Kidney (tissue), 14 donors: ENCODE measurements around the gene COL5A3. TPM values are rescaled to one million over a fixed set of nuclear protein-coding genes. Genes with fewer than 3 reads are reported as not detected.
A peak's percentile ranks its signal among the peaks of the same experiment; 100 is the strongest.

ENCODE experiments used
- DNase-seq, 5 donors: peaks; one replicate each; pipeline ENCODE4 v3.0.0-alpha.2; 2013 to 2020
- FAIRE-seq: peaks from 2 replicates; lab custom pipeline; 2012; peaks lifted over from hg19 to GRCh38; lab: Jason Lieb, UNC
- H3K27ac ChIP-seq, 2 donors: one replicate each; pipeline ENCODE4 v1.7.0; 2013; ENCODE audit warnings: low read depth in 2 of 2, low read length in 2 of 2, inconsistent platforms in 1 of 2
- H3K27me3 ChIP-seq: one replicate; pipeline ENCODE4 v1.7.1; 2013; ENCODE audit warnings: low read length, inconsistent platforms; ENCODE audit not compliant: control insufficient read depth, insufficient read depth
- H3K36me3 ChIP-seq, 3 donors: one replicate each; pipeline versions ENCODE4 v1.7.0 to v1.7.1; 2013; ENCODE audit warnings: low read length in 3 of 3, control low read depth in 1 of 3, inconsistent platforms in 1 of 3; ENCODE audit not compliant: insufficient read depth in 3 of 3, control insufficient read depth in 2 of 3
- H3K4me1 ChIP-seq, 3 donors: one replicate each; pipeline versions ENCODE4 v1.7.0 to v1.7.1; 2013; ENCODE audit warnings: low read length in 3 of 3, inconsistent platforms in 1 of 3, low read depth in 1 of 3; ENCODE audit not compliant: control insufficient read depth in 2 of 3, insufficient read depth in 2 of 3
- H3K4me3 ChIP-seq, 3 donors: one replicate each; pipeline versions ENCODE4 v1.7.0 to v1.8.1; 2013; ENCODE audit warnings: low read length in 3 of 3, control low read depth in 1 of 3, inconsistent platforms in 1 of 3
- H3K9ac ChIP-seq, 3 donors: one replicate each; pipeline versions ENCODE4 v1.7.0 to v1.7.1; 2013; ENCODE audit warnings: low read length in 3 of 3, control low read depth in 1 of 3, inconsistent platforms in 1 of 3
- H3K9me3 ChIP-seq, 3 donors: one replicate each; pipeline versions ENCODE4 v1.7.0 to v1.7.1; 2013; ENCODE audit warnings: low read length in 3 of 3, control low read depth in 1 of 3, inconsistent platforms in 1 of 3; ENCODE audit not compliant: control insufficient read depth in 2 of 3, insufficient read depth in 1 of 3
- CTCF ChIP-seq: IDR thresholded peaks from 3 replicates; pipeline ENCODE4 v1.5.1; 2012; ENCODE audit warnings: mild to moderate bottlenecking, moderate library complexity, borderline replicate concordance; ENCODE audit not compliant: insufficient read depth; ENCODE audit errors: extremely low read depth
- intact Hi-C: fragments of 100-400 bp; cut with DNase I; formaldehyde crosslinking; loops from one replicate; pipeline ENCODE4 v1.11.1; 2022
- polyA plus RNA-seq: library from polyadenylated mRNA; stranded (reverse); fragments of 350-450 nt; fragmentation: Illumina TruSeq; extraction: RNeasy Lipid Tissue Mini Kit (QIAGEN cat#74804); gene quantifications from one replicate; pipeline ENCODE4 v1.2.3, GENCODE V29; 2014; ENCODE audit warnings: low read depth, low replicate concordance; ENCODE audit not compliant: insufficient read depth
- total RNA-seq: library from RNA; stranded (reverse); fragmentation: NEBNext Ultra II Directional; extraction: Animal tissue kit (Norgen Biotek cat#: 25700); gene quantifications from one replicate; pipeline ENCODE4 v1.2.1, GENCODE V29; 2021
- donor health status: control.
- donor health status: control.
- donor health status: control.
- donor health status: control.
- donor health status: control.
- donor health status: DM: yes; HTN: yes; CAD: no.
- donor health status: Normal renal cell carcinoma (clear cell type).

Gene COL5A3
- total and polyA plus RNA-seq, 2 donors from 2014 or later: 0.97 to 5.1 TPM

- H3K9ac ChIP-seq: no peak overlapping the region
Observed at GRCh38 chr19:9913237-9914000, 96.9 kb downstream of the COL5A3 start.

DNA sequence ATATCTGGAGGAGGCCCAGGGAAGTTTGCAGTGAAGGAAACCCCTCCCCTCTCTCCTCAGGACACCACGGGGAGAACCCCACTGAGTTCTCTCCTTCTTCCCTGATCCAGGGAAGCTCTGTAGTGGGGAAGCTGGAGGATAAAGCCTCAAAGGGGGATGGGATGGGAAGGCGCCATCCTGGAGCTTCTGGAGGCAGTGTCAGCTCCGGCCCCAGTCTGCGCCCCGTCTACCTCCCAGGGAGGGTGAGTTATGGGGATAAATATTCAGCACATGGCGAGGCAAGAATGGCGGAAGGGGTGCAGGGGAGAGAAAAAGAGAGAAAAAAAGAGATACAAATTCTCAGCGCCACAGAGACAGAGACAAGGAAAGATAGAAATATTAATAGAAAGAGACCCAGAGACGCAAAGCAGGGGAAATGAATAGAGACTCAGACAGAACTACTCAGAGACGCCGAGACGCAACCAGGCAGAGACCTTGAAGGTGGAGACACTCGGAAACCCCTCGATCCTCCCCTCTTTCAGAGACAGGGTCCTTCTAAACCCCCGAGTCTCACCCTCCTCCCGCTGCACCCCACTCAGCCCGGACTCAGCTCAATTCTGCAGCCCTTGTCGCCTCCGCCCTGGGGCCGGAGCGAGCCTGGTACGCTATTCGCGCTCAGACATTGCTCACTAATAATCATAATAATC is 97.6 kb downstream of the COL5A3 start:
- Histone ChIP-seq H3K27me3 (peaks cover 15% of the 10 kb centered on the region), H3K36me3 (no peaks in the 10 kb centered on the region), H3K4me1 (peaks cover 0 to 3% (median 0%) of the 10 kb centered on the region in 3 donors), H3K9ac (no peak overlapping the region), H3K4me3 (no peak overlapping the region), H3K9me3 (no peaks in the 10 kb centered on the region), H3K27ac (no peak overlapping the region)
- no peak for FAIRE-seq
- no peak for DNase-seq
- TF ChIP-seq CTCF: no peak
- intact Hi-C loops: no loop called here

More at GRCh38 chr19:9913237-9914000, 96.9 kb downstream of the COL5A3 start:
- intact Hi-C loops: no loop called here
- DNase-seq (peak in 4 of 5 donors; percentile 14 to 64 (median 46)), FAIRE-seq (no peak)
- no peak overlapping the region for H3K27ac ChIP-seq
- H3K36me3 ChIP-seq: no peaks in the 10 kb centered on the region
- H3K4me3 ChIP-seq: no peak overlapping the region
- no peaks in the 10 kb centered on the region for H3K9me3 ChIP-seq
- H3K4me1 ChIP-seq: peaks cover 0 to 3% (median 0%) of the 10 kb centered on the region in 3 donors
- TF ChIP-seq CTCF: no peak
- H3K27me3 ChIP-seq: peaks cover 15% of the 10 kb centered on the region

DNA sequence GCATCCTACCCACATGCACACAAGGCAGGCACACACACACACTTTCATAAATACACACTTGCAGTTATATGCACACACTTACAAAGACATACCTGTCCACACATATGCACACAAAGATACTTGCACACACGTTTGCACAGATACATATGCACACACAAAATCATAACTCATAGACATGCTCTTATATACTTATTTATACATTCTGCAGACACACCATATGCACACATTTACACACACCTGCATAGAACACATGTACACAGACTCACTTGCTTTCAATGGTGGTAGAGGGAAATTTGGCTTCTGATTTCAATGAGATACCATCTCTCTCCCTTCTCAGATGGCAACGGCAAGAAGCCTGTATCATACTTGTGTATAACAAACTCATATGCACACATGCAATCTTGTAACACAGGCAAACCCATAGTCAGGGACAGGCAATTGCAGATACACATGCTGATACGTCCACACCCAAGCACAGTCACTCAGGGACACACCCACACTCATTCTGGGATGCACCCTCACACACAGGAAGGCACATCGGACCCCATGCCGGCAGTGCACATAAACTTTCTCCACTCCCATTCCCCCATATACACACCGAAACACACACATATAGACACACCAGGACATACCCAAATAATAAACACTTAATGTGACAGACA is 98.6 kb downstream of the COL5A3 start:
- no peaks in the 10 kb centered on the region for H3K9me3 ChIP-seq
- no peak for DNase-seq
- no peak overlapping the region for H3K9ac ChIP-seq
- intact Hi-C loops: no loop called here
- no peak overlapping the region for H3K27ac ChIP-seq
- peaks cover 0 to 3% (median 0%) of the 10 kb centered on the region in 3 donors for H3K4me1 ChIP-seq
- H3K4me3 ChIP-seq: no peak overlapping the region
- no peaks in the 10 kb centered on the region for H3K36me3 ChIP-seq
- no peak for FAIRE-seq
- H3K27me3 ChIP-seq: peaks cover 15% of the 10 kb centered on the region
- TF ChIP-seq CTCF: no peak
